Gastroesophageal sphincter (tissue), 4 donors: Measurements from ENCODE around the gene IL1B. TPM values are rescaled to one million over a fixed set of nuclear protein-coding genes. Genes with fewer than 3 reads are reported as not detected.

ENCODE experiments used
- ATAC-seq: fragments of 150-250 bp; one replicate; pipeline ENCODE4 v1.9.1; 2016; ENCODE audit warnings: mild to moderate bottlenecking, moderate library complexity
- H3K27ac ChIP-seq, 4 donors: fragments of 200-600 bp; sonication (generic) in 3 of 4; 1 replicate in 3 of 4; 2 replicates in 1 of 4; pipeline ENCODE4 v1.5.1; 2016 to 2019
- H3K27me3 ChIP-seq: fragments of 200-600 bp; sonication (generic); one replicate; pipeline ENCODE4 v1.5.1; 2019
- H3K36me3 ChIP-seq, 2 donors: fragments of 200-600 bp; sonication (generic); one replicate each; pipeline ENCODE4 v1.5.1; 2019; ENCODE audit warnings: control low read depth in 1 of 2
- H3K4me1 ChIP-seq, 3 donors: fragments of 200-600 bp; sonication (generic); 1 replicate in 2 of 3; 2 replicates in 1 of 3; pipeline ENCODE4 v1.5.1; 2016 to 2019; ENCODE audit warnings: control low read depth in 2 of 3
- H3K4me3 ChIP-seq, 2 donors: fragments of 200-600 bp; sonication (generic); one replicate each; pipeline ENCODE4 v1.5.1; 2019; ENCODE audit warnings: mild to moderate bottlenecking in 1 of 2, moderate library complexity in 1 of 2
- H3K9me3 ChIP-seq, 3 donors: fragments of 200-600 bp; sonication (generic); one replicate each; pipeline ENCODE4 v1.5.1; 2017 to 2019; ENCODE audit warnings: control low read depth in 2 of 3
- EP300 ChIP-seq: sonication (generic); formaldehyde crosslinking; IDR thresholded peaks from one replicate; pipeline ENCODE4 v1.6.1; 2017; ENCODE audit warnings: antibody characterized with exemption, mild to moderate bottlenecking
- POLR2A ChIP-seq, 2 donors: fragments of 450-650 bp; IDR thresholded peaks; one replicate each; pipeline ENCODE4 v1.6.1; 2017; ENCODE audit warnings: antibody characterized with exemption in 2 of 2, mild to moderate bottlenecking in 2 of 2, moderate library complexity in 1 of 2
- POLR2AphosphoS5 ChIP-seq: sonication (generic); formaldehyde crosslinking; IDR thresholded peaks from one replicate; pipeline ENCODE4 v1.6.1; 2017; ENCODE audit warnings: antibody characterized with exemption
- WGBS, 2 donors: methylation state at CpG; one replicate each; pipeline ENCODE4 v1.1.5; 2018; ENCODE audit warnings: low coverage in 1 of 2; 5-methylcytosine and 5-hydroxymethylcytosine counted together
- total RNA-seq, 4 donors: library from RNA; depleted of rRNA; stranded (reverse); fragments of >200 nt; gene quantifications; one replicate each; pipeline ENCODE4 v1.1.0, GENCODE V29; 2016
- TF ChIP-seq, protein P1 (sequence below), 4 experiments: fragments of 200-600 bp in 2 of 4; fragments of 450-650 bp in 2 of 4; sonication (generic) in 1 of 4; IDR thresholded peaks; one replicate each; pipeline ENCODE4 v1.5.1; 2017 to 2019; ENCODE audit warnings: antibody characterized with exemption in 4 of 4, mild to moderate bottlenecking in 2 of 4, moderate library complexity in 2 of 4

Gene IL1B
- total RNA-seq, 4 donors from 2014 or later: 2.7 to 3.2 TPM; not detected in 2

DNA sequence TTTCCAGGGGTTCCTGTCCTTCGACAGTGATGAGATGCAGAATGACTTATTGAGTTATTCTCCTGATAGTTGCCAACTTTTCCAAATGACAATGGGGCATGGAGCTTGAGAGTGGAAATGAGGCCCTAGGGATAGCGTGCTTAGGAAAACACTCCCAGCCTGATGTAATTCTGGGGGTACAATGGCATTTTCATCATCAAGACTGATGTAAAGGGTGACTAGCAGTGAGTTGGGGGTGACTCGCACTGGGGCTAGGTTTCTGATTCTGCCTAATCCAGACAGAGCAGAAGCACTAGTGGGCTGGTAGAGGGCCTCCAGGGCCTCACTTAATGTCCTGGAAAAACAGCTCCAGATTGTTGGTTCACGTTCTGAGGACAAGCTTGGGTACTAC lies 40.4 kb upstream of the IL1B start:
- no peaks in the 10 kb centered on the region for H3K27me3 ChIP-seq
- WGBS, 2 donors: 96 to 100% methylated on average over 2 to 3 of the region's 4 CpGs
- H3K36me3 ChIP-seq: no peaks in the 10 kb centered on the region
- H3K4me1 ChIP-seq: no peaks in the 10 kb centered on the region
- no peak overlapping the region for H3K27ac ChIP-seq
- no peak for TF ChIP-seq POLR2AphosphoS5
- TF ChIP-seq EP300: no peak
- TF ChIP-seq, protein P1, sequence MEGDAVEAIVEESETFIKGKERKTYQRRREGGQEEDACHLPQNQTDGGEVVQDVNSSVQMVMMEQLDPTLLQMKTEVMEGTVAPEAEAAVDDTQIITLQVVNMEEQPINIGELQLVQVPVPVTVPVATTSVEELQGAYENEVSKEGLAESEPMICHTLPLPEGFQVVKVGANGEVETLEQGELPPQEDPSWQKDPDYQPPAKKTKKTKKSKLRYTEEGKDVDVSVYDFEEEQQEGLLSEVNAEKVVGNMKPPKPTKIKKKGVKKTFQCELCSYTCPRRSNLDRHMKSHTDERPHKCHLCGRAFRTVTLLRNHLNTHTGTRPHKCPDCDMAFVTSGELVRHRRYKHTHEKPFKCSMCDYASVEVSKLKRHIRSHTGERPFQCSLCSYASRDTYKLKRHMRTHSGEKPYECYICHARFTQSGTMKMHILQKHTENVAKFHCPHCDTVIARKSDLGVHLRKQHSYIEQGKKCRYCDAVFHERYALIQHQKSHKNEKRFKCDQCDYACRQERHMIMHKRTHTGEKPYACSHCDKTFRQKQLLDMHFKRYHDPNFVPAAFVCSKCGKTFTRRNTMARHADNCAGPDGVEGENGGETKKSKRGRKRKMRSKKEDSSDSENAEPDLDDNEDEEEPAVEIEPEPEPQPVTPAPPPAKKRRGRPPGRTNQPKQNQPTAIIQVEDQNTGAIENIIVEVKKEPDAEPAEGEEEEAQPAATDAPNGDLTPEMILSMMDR (IDR thresholded peaks at IDR 0.05): no peak
- no peak for TF ChIP-seq POLR2A (IDR thresholded peaks at IDR 0.05)
- no peak overlapping the region for H3K4me3 ChIP-seq
- H3K9me3 ChIP-seq: no peaks in the 10 kb centered on the region
- ATAC-seq: no peak

DNA sequence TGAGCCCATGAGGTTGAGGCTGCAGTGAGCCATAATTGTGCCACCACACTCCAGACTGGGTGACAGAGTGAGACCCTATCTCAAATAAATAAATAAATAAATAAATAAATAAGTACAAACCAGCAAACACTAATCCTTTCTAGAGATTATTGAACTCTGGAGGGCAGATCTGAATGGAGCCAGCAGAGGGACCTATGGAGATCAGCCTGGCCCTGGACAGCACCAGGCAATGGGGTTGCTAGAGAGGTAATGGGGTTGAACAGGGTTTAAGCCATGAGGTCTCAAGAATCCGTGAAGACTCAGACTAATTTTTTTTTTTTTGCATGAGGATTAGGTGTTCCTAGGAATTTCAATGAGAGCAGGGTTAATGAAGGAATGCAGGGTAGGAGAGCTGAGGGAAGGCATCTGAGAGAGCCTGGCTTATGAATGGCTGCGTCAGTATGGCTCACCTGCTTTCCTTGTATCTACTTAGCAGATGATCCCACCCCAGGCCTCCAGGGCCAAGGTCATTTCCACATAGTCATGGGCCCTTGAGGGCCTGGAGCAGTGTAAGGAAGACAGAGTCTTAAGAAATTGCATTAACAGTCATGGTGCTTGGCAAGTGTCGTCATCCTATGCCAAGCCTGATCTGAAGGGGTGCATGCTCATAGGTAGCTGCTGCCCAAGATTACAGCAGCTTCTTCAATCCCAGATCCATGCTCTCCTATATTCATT lies 39.8 kb upstream of the IL1B start:
- no peaks in the 10 kb centered on the region for H3K9me3 ChIP-seq
- H3K36me3 ChIP-seq: no peaks in the 10 kb centered on the region
- H3K4me1 ChIP-seq: no peaks in the 10 kb centered on the region
- H3K4me3 ChIP-seq: no peak overlapping the region
- no peak for ATAC-seq
- WGBS, 2 donors: 92 to 93% methylated on average over 3 of the region's 3 CpGs
- no peaks in the 10 kb centered on the region for H3K27me3 ChIP-seq
- no peak overlapping the region for H3K27ac ChIP-seq
- TF ChIP-seq EP300 (no peak), POLR2AphosphoS5 (no peak)

DNA sequence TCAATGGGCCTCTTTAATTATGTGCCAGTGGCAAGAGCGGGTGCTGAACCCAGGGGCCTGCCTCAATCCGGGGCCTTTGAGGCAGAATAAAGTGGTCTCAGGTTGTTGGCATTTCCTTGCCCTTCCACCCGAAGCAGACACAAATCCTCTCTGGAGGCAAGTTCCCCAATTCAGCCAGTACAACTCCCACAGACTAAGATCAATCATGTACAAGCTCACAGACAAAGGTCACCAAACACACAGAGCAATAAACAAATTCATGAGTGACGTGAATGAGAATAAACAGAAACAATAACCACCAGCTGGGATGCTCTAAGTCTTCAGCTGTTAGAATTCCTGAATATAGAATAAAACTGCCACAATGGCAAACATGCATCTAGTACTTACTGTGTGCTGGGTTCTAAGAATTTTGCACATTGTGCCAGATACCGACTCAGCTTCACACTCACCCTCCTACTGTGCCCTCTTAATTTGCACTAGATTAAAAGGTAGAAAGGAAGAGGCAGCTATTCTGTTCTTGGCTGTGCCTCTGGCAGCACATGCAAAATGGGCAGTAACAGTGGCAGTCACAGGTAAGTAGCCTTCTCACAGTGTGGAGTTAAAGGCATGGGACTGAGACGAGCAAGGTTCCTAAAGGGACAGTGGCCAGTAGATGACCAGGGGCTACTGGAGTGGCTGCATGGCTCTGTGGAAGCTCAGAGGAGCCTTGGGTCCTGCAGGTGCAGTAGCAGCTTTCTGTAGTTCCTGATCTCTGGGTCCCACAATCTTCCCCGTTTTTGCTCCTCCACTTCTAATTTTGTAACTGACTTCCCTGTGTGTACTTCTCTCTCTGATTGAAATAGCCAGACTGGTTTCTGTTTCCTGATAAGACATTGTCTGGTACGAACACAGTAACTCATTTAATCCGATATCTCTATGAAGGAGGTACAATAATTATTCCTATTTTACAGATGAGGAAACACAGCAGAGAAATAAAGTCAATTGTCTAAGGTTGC lies 34.6 kb upstream of the IL1B start:
- Histone ChIP-seq H3K27ac (no peak overlapping the region), H3K27me3 (no peaks in the 10 kb centered on the region), H3K9me3 (no peaks in the 10 kb centered on the region), H3K36me3 (no peaks in the 10 kb centered on the region), H3K4me3 (no peak overlapping the region), H3K4me1 (no peaks in the 10 kb centered on the region)
- 57 to 65% methylated on average over 5 to 6 of the region's 9 CpGs for WGBS, 2 donors
- TF ChIP-seq, protein P1 (IDR thresholded peaks at IDR 0.05): no peak
- no peak for TF ChIP-seq POLR2A (IDR thresholded peaks at IDR 0.05)
- no peak for TF ChIP-seq EP300
- no peak for TF ChIP-seq POLR2AphosphoS5
- ATAC-seq: no peak

DNA sequence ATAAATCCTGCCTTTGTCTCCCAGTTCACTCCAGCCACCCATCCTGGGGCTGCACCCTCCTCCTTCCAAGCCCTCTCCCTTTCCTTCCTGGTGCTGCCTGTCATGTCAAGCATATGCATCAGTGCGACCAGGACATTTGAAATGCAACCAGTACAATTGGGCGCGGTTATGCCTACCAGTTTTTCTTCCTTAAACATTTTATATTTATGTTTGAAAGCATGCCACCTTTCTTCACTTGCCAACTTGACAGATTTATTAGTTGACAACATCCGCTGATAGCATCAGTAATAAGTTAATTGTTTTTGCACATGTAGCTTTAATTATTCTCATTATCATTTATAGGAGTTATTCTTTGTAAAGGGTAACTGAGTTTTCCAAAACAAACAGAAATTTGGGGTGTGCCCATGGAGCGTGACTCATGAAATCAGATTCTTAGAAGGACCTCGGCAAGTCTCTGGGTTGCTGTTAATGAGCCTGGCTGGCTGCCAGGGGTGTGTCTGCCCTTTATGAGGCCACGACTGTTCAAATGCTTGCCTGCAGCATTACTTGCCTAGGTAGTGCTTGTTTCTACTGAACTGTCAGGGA lies 32.8 kb upstream of the IL1B start:
- 57 to 58% methylated on average over 6 of the region's 7 CpGs for WGBS, 2 donors
- H3K4me3 ChIP-seq: no peak overlapping the region
- no peak for TF ChIP-seq EP300
- TF ChIP-seq, protein P1 (IDR thresholded peaks at IDR 0.05): no peak
- TF ChIP-seq POLR2A (IDR thresholded peaks at IDR 0.05): no peak
- no peak for TF ChIP-seq POLR2AphosphoS5
- H3K36me3 ChIP-seq: no peaks in the 10 kb centered on the region
- no peaks in the 10 kb centered on the region for H3K9me3 ChIP-seq
- no peaks in the 10 kb centered on the region for H3K27me3 ChIP-seq
- H3K27ac ChIP-seq: no peak overlapping the region
- no peaks in the 10 kb centered on the region for H3K4me1 ChIP-seq
- no peak for ATAC-seq
